SK-N-MC (cell line): ENCODE data around the gene GALNT18.

Experiments used
- DNase-seq: peaks from one replicate; pipeline ENCODE4 v3.0.0-alpha.2; 2011; ENCODE audit warnings: low read depth, low spot score
- H3K27ac ChIP-seq: fragments of 200-600 bp; sonication (generic); 2 replicates; pipeline ENCODE4 v1.5.1; 2016; ENCODE audit warnings: mixed run types
- H3K36me3 ChIP-seq: fragments of 200-600 bp; sonication (generic); 2 replicates; pipeline ENCODE4 v1.6.1; 2017; ENCODE audit warnings: antibody characterized with exemption, low read length, mixed read lengths; ENCODE audit not compliant: insufficient read depth
- H3K4me3 ChIP-seq: fragments of 200-600 bp; sonication (generic); 2 replicates; pipeline ENCODE4 v1.5.1; 2016
- H3K9ac ChIP-seq: fragments of 200-600 bp; sonication (generic); 2 replicates; pipeline ENCODE4 v1.8.0; 2017; ENCODE audit warnings: mixed run types, mixed read lengths; ENCODE audit not compliant: insufficient read length
- H3K9me3 ChIP-seq: fragments of 200-600 bp; sonication (generic); 2 replicates; pipeline ENCODE4 v1.6.1; 2017; ENCODE audit warnings: low read depth, mild to moderate bottlenecking, antibody characterized with exemption, low read length, moderate library complexity, mixed read lengths
- EZH2 ChIP-seq: fragments of 200-600 bp; sonication (generic); IDR thresholded peaks from one replicate; pipeline ENCODE4 v1.6.1; 2017; ENCODE audit warnings: antibody characterized with exemption
- FOXP2 ChIP-seq: optimal IDR thresholded peaks from 2 replicates; pipeline ENCODE3; 2011; ENCODE audit warnings: mild to moderate bottlenecking, moderate library complexity; ENCODE audit not compliant: insufficient read depth; ENCODE audit errors: extremely low read length, control extremely low read depth
- POLR2AphosphoS5 ChIP-seq: IDR thresholded peaks from 2 replicates; pipeline ENCODE4 v1.6.1; 2012; ENCODE audit warnings: mild to moderate bottlenecking, low read depth, low read length, borderline replicate concordance

The GALNT18 gene

DNA sequence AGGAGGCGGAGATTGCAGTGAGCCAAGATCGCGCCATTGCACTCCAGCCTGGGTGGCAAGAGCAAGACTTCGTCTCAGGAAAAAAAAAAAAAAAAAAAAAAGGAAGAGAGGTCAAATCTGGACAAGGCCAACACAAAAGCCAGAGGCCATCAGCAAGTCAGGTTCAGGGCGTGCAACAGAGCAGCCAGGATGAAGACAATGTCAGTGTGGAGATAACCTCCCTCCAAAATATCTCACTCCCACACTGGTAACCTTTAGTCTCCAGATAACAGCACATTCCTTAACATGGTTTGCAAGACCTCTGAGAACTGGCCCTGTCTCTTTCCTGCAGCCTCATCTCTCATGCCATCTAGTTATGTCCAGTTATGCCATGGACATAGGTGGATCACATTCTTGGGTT, 273.5 kb downstream of the GALNT18 start:
- Histone ChIP-seq H3K9ac (no peak overlapping the region), H3K27ac (no peak overlapping the region), H3K9me3 (no peaks in the 10 kb centered on the region), H3K36me3 (no peaks in the 10 kb centered on the region), H3K4me3 (no peak overlapping the region)
- TF ChIP-seq FOXP2 (no peak), POLR2AphosphoS5 (no peak), EZH2 (no peak)
- no peak for DNase-seq

- TF ChIP-seq POLR2AphosphoS5 = no peak
- no peak for TF ChIP-seq FOXP2
- H3K9me3 ChIP-seq = no peaks in the 10 kb centered on the region
- no peaks in the 10 kb centered on the region for H3K36me3 ChIP-seq
- DNase-seq = no peak
- H3K9ac ChIP-seq = no peak overlapping the region
- no peak overlapping the region for H3K4me3 ChIP-seq
- no peak overlapping the region for H3K27ac ChIP-seq
Measured at GRCh38 chr11:11347592-11347991, 274.2 kb downstream of the GALNT18 start.

DNA sequence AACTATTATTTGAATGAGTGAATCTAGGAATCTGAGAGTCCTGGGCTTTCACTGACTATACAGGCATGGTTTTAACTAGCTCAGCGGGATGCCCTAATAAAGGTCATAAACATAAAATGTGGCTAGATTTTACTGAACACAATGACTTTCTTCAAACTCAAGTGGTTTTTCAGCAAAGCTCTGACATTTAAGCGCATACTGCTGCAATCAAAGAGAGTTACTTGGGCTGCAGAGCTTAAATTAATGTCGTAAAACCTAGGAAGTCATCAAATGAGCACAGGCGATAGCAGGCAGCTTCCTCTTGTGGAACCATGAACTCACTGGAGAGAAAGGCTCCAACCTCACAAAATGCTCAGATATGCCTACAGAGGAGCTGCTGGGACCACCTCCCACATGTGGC, 275.5 kb downstream of the GALNT18 start:
- Histone ChIP-seq H3K4me3 (no peak overlapping the region), H3K9ac (no peak overlapping the region), H3K36me3 (no peaks in the 10 kb centered on the region), H3K9me3 (no peaks in the 10 kb centered on the region), H3K27ac (no peak overlapping the region)
- DNase-seq = no peak
- TF ChIP-seq POLR2AphosphoS5 (no peak), EZH2 (no peak), FOXP2 (no peak)

GRCh38 chr11:11345099-11345498, 276.7 kb downstream of the GALNT18 start:
- Histone ChIP-seq H3K27ac (no peak overlapping the region), H3K36me3 (no peaks in the 10 kb centered on the region), H3K9me3 (no peaks in the 10 kb centered on the region), H3K4me3 (no peak overlapping the region), H3K9ac (no peak overlapping the region)
- no peak for DNase-seq
- no peak for TF ChIP-seq POLR2AphosphoS5
- no peak for TF ChIP-seq EZH2
- TF ChIP-seq FOXP2 = no peak

DNA sequence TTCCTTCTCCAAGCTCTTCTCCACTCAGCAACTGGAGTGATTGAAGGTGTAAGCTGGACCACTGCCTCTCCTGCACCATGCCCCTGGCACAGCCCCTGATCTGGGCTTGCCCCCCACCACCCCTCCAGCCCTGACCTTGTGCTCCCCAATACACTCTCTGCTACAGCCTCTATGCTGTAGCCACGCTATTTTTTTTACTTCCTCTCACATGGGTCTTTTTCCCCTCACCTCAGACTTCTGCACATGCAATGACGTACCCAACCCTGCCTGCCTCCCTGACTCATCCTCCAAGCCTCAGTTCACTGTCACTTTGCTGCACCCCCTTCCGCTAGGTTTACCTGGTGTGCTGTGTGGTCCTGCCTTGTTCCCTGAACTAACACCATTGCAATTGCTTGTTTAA, 277.8 kb downstream of the GALNT18 start:
- DNase-seq = no peak
- Histone ChIP-seq H3K36me3 (no peaks in the 10 kb centered on the region), H3K9ac (no peak overlapping the region), H3K9me3 (no peaks in the 10 kb centered on the region), H3K4me3 (no peak overlapping the region), H3K27ac (no peak overlapping the region)
- TF ChIP-seq EZH2 (no peak), POLR2AphosphoS5 (no peak), FOXP2 (no peak)

DNA sequence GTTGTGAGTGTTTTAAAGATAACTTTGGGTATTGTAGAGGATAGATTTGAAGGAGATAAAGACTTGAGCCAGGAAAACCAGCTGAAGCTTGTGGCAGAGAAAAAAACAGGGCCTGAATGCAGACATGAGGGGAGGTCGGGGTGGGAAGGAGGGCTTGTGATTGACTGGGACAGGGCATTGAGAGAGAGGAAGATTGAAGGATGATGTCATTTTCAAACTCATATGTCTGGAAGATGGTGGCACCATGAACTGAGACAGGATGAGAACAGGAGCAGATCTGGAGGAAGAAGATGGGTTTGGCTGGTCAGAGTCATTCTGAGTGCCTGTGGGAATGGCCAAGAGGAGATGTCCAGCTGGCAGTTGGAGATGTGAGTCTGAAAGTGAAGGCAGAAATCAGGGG, 283.5 kb downstream of the GALNT18 start:
- Histone ChIP-seq H3K9me3 (no peaks in the 10 kb centered on the region), H3K9ac (no peak overlapping the region), H3K4me3 (no peak overlapping the region), H3K36me3 (no peaks in the 10 kb centered on the region), H3K27ac (no peak overlapping the region)
- DNase-seq = no peak
- TF ChIP-seq POLR2AphosphoS5 (no peak), EZH2 (no peak), FOXP2 (no peak)

- Histone ChIP-seq H3K4me3 (no peak overlapping the region), H3K9me3 (no peaks in the 10 kb centered on the region), H3K9ac (no peak overlapping the region), H3K27ac (no peak overlapping the region), H3K36me3 (no peaks in the 10 kb centered on the region)
- DNase-seq = no peak
- no peak for TF ChIP-seq POLR2AphosphoS5
- no peak for TF ChIP-seq EZH2
- TF ChIP-seq FOXP2 = no peak
Measured at GRCh38 chr11:11336664-11337063, 285.1 kb downstream of the GALNT18 start.

DNA sequence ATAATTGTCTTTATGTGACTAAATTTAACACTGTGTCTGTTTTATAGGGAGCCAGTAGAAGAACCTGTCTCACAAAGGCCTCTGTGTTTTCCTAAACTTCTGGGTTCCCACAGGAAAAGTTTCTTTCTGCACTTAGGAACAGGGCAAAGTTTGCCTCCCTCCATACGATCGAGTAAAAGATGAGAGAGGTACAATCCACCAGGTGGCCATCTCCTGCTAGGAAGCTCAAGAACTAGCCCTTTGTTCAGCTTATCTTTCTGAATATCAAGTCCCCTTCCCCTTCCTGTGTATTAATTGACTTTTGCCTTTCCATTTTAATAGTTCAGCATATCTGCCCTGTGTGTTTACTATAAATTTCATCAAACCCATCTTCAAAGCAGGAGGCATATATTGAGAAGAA, 286.8 kb downstream of the GALNT18 start:
- Histone ChIP-seq H3K36me3 (no peaks in the 10 kb centered on the region), H3K27ac (no peak overlapping the region), H3K9me3 (no peaks in the 10 kb centered on the region), H3K4me3 (no peak overlapping the region), H3K9ac (no peak overlapping the region)
- no peak for DNase-seq
- no peak for TF ChIP-seq FOXP2

DNA sequence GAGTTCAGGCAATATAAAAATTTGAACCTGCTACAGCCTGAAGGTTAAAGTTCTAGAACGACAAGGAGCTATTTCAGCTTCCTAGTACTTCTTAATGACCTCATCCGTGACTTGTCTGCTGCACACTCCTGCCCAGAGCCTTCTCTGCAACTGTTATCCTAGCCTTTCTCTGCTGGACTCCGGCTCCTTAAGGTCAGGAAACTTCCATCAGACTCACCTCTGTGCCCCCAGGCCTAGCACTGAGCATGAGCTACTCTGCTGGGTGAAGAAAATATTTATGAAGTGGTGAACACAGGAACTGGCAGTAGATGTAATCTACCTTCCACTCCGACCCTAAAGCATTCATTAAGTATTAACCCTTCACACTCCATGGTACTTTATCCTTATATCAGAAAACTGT, 287.2 kb downstream of the GALNT18 start:
- Histone ChIP-seq H3K9me3 (no peaks in the 10 kb centered on the region), H3K4me3 (no peak overlapping the region), H3K9ac (no peak overlapping the region), H3K27ac (no peak overlapping the region), H3K36me3 (no peaks in the 10 kb centered on the region)
- DNase-seq = no peak
- TF ChIP-seq POLR2AphosphoS5 (no peak), EZH2 (no peak), FOXP2 (no peak)
